Neural cell (in vitro differentiated cells): ENCODE results near the gene P2RX3. TPM values are rescaled to one million over a fixed set of nuclear protein-coding genes. Genes with fewer than 3 reads are reported as not detected.
"Not testable (repeated sequence)": the region's sequence is repeated elsewhere in the genome, so short reads cannot be mapped to it uniquely, and the experiment has no call there.

ENCODE experiments used
- H2AFZ ChIP-seq: fragments of 200-600, 300-800 bp; sonication (generic), shearing (Covaris generic); 2 replicates; pipeline ENCODE4 v1.6.0; 2014; ENCODE audit warnings: low read depth, mild to moderate bottlenecking, antibody characterized with exemption, low read length, moderate library complexity
- H3F3A ChIP-seq: fragments of 200-600 bp; shearing (Covaris generic); 2 replicates; pipeline ENCODE4 v1.6.1; 2016; ENCODE audit warnings: mild to moderate bottlenecking, moderate library complexity, mixed read lengths, antibody characterized with exemption, low read length; ENCODE audit not compliant: insufficient read depth, poor library complexity, severe bottlenecking
- H3K27ac ChIP-seq: fragments of 200-600, 300-800 bp; sonication (generic), shearing (Covaris generic); 2 replicates; pipeline ENCODE4 v1.5.1; 2014; ENCODE audit warnings: mild to moderate bottlenecking, low read length, moderate library complexity
- H3K27me3 ChIP-seq: fragments of 300-800, 200-600 bp; sonication (generic), shearing (Covaris generic); 2 replicates; pipeline ENCODE4 v1.6.0; 2014; ENCODE audit warnings: mild to moderate bottlenecking, low read depth, low read length, moderate library complexity; ENCODE audit not compliant: insufficient read depth
- H3K36me3 ChIP-seq: fragments of 300-800, 200-600 bp; sonication (generic), shearing (Covaris generic); 2 replicates; pipeline ENCODE4 v1.5.1; 2014; ENCODE audit warnings: mild to moderate bottlenecking, antibody characterized with exemption, low read length, moderate library complexity; ENCODE audit not compliant: insufficient read depth
- H3K4me2 ChIP-seq: fragments of 300-800, 200-600 bp; sonication (generic), shearing (Covaris generic); 2 replicates; pipeline ENCODE4 v1.6.0; 2014; ENCODE audit warnings: mild to moderate bottlenecking, low read length
- H3K4me3 ChIP-seq: fragments of 300-800, 200-600 bp; sonication (generic), shearing (Covaris generic); 2 replicates; pipeline ENCODE4 v1.5.1; 2014; ENCODE audit warnings: mild to moderate bottlenecking, low read length, moderate library complexity
- H3K79me2 ChIP-seq: fragments of 200-600 bp; shearing (Covaris generic); replicated peaks from 2 replicates; pipeline ENCODE4 v1.6.0; 2014; ENCODE audit warnings: mild to moderate bottlenecking, low read length, moderate library complexity; ENCODE audit not compliant: insufficient read depth
- H3K9ac ChIP-seq: fragments of 300-800, 200-600 bp; sonication (generic), shearing (Covaris generic); 2 replicates; pipeline ENCODE4 v1.6.1; 2016; ENCODE audit warnings: mild to moderate bottlenecking, low read length, mixed read lengths
- H3K9me2 ChIP-seq: fragments of 200-600 bp; shearing (Covaris generic); 2 replicates; pipeline ENCODE4 v1.6.1; 2016; ENCODE audit warnings: mild to moderate bottlenecking, low read length, mixed read lengths; ENCODE audit not compliant: insufficient read depth
- H3K9me3 ChIP-seq: fragments of 200-600, 300-800 bp; sonication (generic), shearing (Covaris generic); 2 replicates; pipeline ENCODE4 v1.6.1; 2016; ENCODE audit warnings: mild to moderate bottlenecking, mixed run types, low read length, moderate library complexity, mixed read lengths
- H4K20me1 ChIP-seq: fragments of 200-600 bp; shearing (Covaris generic); 2 replicates; pipeline ENCODE4 v1.6.1; 2016; ENCODE audit warnings: mild to moderate bottlenecking, mixed run types; ENCODE audit not compliant: insufficient read depth
- EZH2 ChIP-seq: fragments of 200-600, 300-800 bp; shearing (Covaris generic), sonication (generic); IDR thresholded peaks from 2 replicates; pipeline ENCODE4 v1.6.1; 2014; ENCODE audit warnings: antibody characterized with exemption, low read length, borderline replicate concordance, mild to moderate bottlenecking; ENCODE audit not compliant: insufficient read depth, poor library complexity, severe bottlenecking
- MXI1 ChIP-seq: fragments of 450-650 bp; conservative IDR thresholded peaks from 2 replicates; pipeline ENCODE4 v1.6.1; 2014; ENCODE audit warnings: antibody characterized with exemption, mild to moderate bottlenecking; ENCODE audit not compliant: poor library complexity, severe bottlenecking
- POLR2AphosphoS5 ChIP-seq: IDR thresholded peaks from 2 replicates; pipeline ENCODE4 v1.6.1; 2012
- SMC3 ChIP-seq: fragments of 450-650 bp; conservative IDR thresholded peaks from 2 replicates; pipeline ENCODE4 v1.6.1; 2014; ENCODE audit warnings: antibody characterized with exemption, mild to moderate bottlenecking, moderate library complexity; ENCODE audit not compliant: poor library complexity
- TAF1 ChIP-seq: IDR thresholded peaks from 2 replicates; pipeline ENCODE4 v1.6.1; 2012; ENCODE audit warnings: low read depth
- polyA plus RNA-seq: library from polyadenylated mRNA; depleted of rRNA; stranded (reverse); fragments of >200 nt; gene quantifications from 2 replicates; pipeline ENCODE4 v1.2.3, GENCODE V29; 2014
- TF ChIP-seq, protein P1 (sequence below): fragments of 450-650 bp; IDR thresholded peaks from 2 replicates; pipeline ENCODE4 v1.5.1; 2014; ENCODE audit warnings: antibody characterized with exemption, mild to moderate bottlenecking, moderate library complexity; ENCODE audit not compliant: poor library complexity, severe bottlenecking

The P2RX3 gene
- polyA plus RNA-seq, 1 donor from 2014 or later, result not detected

DNA sequence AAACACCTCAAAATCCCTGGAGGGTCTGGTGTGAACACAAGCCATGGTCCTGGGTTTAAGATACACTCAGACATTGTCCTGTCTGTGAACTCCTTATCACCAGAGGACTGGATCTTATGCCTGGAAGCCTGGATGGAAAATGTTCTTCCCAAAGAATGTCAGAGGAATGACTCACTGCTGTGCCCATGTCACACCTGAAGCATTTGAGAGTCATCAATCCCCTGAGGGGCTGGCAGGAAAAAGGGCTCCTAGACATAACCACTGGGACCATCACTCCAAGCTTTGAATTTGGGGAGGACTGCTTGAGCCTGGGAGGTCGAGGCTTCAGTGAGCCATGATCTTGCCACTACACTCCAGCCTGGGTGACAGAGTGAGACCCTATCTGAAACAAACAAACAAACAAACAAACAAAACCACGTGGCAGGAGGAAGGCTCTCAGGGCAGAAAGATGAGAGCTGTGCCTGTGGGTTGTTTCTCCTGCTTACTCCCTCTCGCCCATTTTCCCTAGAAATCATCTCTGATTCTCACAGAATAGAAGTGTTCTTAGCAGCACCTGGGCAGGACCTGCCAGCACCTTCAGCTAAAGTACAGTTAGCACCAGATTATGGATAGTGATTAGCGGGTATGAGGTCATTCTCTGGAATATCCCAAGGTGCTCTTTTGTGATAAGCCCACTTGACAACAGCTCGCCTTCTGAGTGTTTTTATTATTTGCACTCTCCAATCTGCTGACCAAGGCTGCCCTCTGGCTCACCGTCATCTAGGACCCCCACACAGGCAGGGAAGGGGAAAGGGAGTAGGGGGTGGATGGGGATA is 64.2 kb downstream of the P2RX3 start:
- TF ChIP-seq TAF1 (no peak), MXI1 (no peak), EZH2 (no peak), SMC3 (no peak), POLR2AphosphoS5 (no peak)
- TF ChIP-seq, protein P1, sequence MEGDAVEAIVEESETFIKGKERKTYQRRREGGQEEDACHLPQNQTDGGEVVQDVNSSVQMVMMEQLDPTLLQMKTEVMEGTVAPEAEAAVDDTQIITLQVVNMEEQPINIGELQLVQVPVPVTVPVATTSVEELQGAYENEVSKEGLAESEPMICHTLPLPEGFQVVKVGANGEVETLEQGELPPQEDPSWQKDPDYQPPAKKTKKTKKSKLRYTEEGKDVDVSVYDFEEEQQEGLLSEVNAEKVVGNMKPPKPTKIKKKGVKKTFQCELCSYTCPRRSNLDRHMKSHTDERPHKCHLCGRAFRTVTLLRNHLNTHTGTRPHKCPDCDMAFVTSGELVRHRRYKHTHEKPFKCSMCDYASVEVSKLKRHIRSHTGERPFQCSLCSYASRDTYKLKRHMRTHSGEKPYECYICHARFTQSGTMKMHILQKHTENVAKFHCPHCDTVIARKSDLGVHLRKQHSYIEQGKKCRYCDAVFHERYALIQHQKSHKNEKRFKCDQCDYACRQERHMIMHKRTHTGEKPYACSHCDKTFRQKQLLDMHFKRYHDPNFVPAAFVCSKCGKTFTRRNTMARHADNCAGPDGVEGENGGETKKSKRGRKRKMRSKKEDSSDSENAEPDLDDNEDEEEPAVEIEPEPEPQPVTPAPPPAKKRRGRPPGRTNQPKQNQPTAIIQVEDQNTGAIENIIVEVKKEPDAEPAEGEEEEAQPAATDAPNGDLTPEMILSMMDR, result no peak
- no peaks in the 10 kb centered on the region for H3K9me2 ChIP-seq
- H3K27me3 ChIP-seq, result no peaks in the 10 kb centered on the region

GRCh38 chr11:57403003-57403801 is 65.0 kb downstream of the P2RX3 start:
- not testable (repeated sequence) for H3K9me2 ChIP-seq, H3K27me3 ChIP-seq, H3K79me2 ChIP-seq, H3K4me3 ChIP-seq, H3F3A ChIP-seq, H4K20me1 ChIP-seq, H3K36me3 ChIP-seq, H3K27ac ChIP-seq, H2AFZ ChIP-seq, H3K9me3 ChIP-seq, H3K4me2 ChIP-seq, H3K9ac ChIP-seq

More for the DNA sequence above, 64.2 kb downstream of the P2RX3 start:
- Histone ChIP-seq H3K79me2 (no peaks in the 10 kb centered on the region), H3K27ac (no peak overlapping the region), H4K20me1 (no peaks in the 10 kb centered on the region), H3K36me3 (no peaks in the 10 kb centered on the region), H3K4me3 (no peak overlapping the region), H3K4me2 (no peak overlapping the region), H3K9ac (no peak overlapping the region), H2AFZ (no peak overlapping the region), H3F3A (no peaks in the 10 kb centered on the region), H3K9me3 (no peaks in the 10 kb centered on the region)

- H3K36me3 ChIP-seq, result no peaks in the 10 kb centered on the region
- no peak overlapping the region for H3K4me2 ChIP-seq
- no peaks in the 10 kb centered on the region for H3F3A ChIP-seq
- no peak overlapping the region for H3K9ac ChIP-seq
- no peak overlapping the region for H3K27ac ChIP-seq
- no peaks in the 10 kb centered on the region for H3K9me2 ChIP-seq
- TF ChIP-seq, protein P1, result no peak
- no peaks in the 10 kb centered on the region for H3K79me2 ChIP-seq
- no peak overlapping the region for H3K4me3 ChIP-seq
- H4K20me1 ChIP-seq, result no peaks in the 10 kb centered on the region
- H3K27me3 ChIP-seq, result no peaks in the 10 kb centered on the region
- H2AFZ ChIP-seq, result no peak overlapping the region
- no peaks in the 10 kb centered on the region for H3K9me3 ChIP-seq
Measured at GRCh38 chr11:57403802-57404147, 65.6 kb downstream of the P2RX3 start.
